Jurkat, Clone E6-1 (cell line): ENCODE measurements around the gene SNAPC2.
"Not testable (repeated sequence)": the region's sequence is repeated elsewhere in the genome, so short reads cannot be mapped to it uniquely, and the experiment has no call there.

ENCODE experiments used
- DNase-seq: peaks from one replicate; pipeline ENCODE4 v3.0.0-alpha.2; 2011; ENCODE audit warnings: low read depth, low spot score
- H3K4me3 ChIP-seq: 2 replicates; pipeline ENCODE4 v1.5.1; 2011; ENCODE audit warnings: mild to moderate bottlenecking, low read length, control low read depth, moderate library complexity

The SNAPC2 gene

DNA sequence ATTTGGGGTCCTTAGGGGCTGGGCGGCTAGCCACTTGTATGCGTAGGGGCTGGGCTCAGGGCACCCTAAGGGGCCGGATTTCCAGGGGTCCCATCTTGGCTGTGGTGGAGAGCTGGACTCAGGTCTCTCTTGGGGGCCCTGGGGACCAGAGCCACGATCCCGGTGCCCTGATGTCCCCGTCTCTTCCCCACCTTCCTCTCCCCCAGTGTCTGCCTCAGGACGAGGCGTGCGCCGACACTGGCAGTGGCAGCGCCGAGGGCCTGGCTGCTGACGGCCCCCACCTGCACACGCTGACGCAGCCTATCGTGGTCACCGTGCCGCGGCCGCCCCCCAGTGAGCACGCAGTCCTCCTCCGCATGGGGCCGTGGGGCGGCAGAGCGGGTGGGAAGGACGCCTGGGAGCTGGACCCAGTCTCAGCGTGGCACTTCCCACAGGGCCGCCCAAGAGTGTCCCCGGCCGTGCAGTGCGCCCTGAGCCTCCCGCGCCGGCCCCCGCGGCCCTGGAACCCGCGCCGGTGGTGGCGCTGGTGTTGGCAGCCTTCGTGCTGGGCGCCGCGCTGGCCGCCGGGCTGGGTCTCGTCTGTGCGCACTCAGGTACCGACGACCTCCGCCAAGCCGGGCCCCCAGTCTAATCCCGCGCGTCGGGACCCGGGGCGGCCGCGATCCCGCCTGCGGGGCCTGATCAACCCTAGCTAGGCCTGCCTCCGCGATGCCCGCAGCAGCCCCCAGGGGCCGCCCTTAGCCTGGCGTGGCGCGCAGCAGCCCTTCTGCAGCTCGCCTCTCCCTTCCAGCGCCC, 2.7 kb upstream of the SNAPC2 start:
- no peak overlapping the region for H3K4me3 ChIP-seq
- no peak for DNase-seq

DNA sequence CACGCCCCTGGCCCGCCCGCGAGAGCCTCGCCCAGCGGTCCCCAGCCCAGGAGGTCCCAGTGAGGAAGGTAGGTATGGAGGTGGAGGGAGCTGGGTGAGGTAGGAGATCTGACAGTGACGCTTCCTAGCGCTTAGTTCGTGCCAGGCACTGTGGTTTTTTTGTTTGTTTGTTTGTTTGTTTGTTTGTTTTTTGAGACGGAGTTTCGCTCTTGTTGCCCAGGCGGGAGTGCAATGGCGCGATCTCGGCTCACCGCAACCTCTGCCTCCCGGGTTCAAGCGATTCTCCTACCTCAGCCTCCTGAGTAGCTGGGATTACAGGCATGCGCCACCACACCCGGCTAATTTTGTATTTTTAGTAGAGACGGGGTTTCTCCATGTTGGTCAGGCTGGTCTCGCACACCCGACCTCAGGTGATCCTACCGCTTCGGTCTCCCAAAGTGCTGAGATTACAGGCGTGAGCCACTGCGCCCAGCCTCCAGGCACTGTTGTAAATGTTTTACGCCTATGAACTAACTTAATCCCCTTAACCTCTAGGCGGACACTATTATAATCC, 2.0 kb upstream of the SNAPC2 start:
- DNase-seq, H3K4me3 ChIP-seq: not testable (repeated sequence)

DNA sequence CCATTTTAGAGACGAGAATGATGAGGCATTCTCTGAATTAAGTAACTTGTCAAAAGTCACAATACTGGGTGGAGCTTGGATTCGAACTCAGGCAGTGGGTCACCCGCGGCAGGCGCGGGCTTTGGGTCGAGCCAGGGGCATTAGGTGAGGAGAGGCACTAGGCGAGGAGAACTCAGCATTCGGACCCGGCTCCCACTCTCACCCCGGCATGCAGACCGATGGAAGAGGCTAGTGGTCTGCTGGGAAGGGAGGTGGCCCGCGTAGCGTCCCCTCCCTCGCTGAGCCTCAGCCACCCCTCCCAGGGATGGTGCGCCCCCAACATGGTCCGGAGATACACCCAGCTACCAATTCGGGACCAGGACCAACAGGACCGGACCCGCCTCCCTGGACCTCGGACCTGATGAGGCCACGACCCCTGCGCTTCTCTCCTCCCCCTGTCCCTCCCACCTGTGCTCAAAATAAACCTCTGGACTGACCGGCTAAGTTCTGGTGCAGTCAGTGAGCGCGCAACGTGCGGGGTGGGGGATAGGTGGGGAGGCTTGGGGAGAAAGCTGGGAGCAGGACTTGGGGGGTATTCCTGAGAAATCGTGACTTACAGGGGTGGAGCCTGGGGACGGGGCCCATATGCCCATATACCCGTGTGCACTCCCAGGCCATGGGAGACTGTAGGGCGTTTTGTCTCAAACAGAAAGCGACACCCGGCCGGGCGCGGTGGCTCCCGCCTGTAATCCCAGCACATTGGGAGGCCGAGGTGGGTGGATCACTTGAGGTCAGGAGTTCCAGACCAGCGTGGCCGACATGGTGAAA, 1.3 kb upstream of the SNAPC2 start:
- DNase-seq, result no peak

DNA sequence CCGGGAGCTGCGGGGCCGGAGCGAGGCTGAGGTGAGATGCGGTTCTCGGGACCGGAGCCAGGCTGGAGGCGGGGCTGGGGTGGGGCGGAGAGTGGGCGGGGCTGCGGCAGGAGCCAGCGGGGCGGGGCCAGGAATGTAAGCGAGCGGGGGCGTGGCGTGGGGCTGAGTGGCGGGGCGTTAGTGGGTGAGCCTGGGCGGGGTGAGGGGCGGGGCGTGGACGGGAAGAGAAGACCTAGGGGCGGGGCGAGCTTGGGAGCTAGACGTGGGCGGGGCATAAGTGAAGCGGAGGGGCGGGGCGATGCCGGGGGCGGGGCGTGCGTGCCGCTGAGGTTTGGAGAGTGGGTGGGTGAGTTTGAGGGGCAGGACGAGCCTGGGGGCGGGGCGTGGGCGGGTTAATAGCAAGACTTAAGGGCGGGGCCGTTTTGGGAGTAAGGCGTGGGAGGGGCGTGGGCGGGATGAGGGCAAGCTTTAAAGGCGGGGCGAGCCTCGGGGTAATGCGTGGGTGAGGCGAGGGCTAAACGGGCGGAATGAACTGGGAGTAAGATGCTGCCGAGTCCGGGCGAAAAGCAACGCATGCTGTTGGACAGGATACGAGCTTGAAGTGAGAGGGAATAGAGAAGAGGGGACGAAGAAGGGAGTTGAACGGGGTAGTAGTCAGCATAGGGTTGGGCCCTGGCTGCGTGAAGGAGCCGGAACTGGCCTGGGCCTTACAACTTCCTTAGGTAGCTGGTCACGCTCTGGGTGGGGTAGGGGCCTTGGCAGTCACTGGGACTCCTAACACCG, 572 bp downstream of the SNAPC2 start:
- H3K4me3 ChIP-seq, result peak overlapping the region; percentile 67
- peak; percentile 89 for DNase-seq

More for the DNA sequence above, 1.3 kb upstream of the SNAPC2 start:
- H3K4me3 ChIP-seq, result no peak overlapping the region

DNA sequence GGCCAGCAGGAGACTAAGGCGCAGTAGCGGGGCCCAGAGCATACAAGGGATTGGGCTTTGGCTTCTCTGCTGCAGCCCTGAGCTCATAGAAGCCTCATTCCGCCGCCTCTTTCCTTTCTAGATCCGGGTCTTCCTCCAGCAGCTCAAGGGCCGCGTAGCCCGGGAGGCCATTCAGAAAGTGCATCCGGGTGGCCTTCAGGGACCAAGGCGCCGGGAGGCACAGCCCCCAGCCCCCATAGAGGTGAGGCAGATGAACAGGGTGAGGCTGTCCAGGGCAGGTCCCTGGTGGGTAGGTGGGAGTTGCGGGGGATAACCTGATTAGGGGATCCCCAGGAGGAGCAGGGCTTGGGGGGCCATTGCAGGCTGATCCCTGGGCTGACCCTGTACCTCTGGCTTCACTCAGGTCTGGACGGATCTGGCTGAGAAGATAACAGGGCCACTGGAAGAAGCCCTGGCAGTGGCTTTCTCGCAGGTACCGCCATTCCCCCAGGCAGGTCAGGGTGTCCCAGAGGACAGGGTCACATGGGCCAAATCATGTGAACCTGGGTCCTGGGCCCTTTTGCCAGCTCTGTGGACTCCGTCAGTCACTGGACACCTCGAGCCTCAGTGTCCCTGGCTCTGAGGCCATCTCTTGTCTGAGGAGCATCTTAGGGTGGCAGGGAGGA, 1.3 kb downstream of the SNAPC2 start:
- DNase-seq, result no peak
- H3K4me3 ChIP-seq, result peak overlapping the region; percentile 55

- no peak for DNase-seq
- no peak overlapping the region for H3K4me3 ChIP-seq
Observed at GRCh38 chr19:7921967-7922835, 2.1 kb downstream of the SNAPC2 start.

GRCh38 chr19:7922836-7923195, 2.7 kb downstream of the SNAPC2 start:
- H3K4me3 ChIP-seq, result no peak overlapping the region
- DNase-seq, result no peak

- DNase-seq, result no peak
- no peak overlapping the region for H3K4me3 ChIP-seq
Observed at GRCh38 chr19:7923295-7924191, 3.4 kb downstream of the SNAPC2 start.

GRCh38 chr19:7924241-7924640, 4.1 kb downstream of the SNAPC2 start:
- no peak overlapping the region for H3K4me3 ChIP-seq
- DNase-seq, result no peak

DNA sequence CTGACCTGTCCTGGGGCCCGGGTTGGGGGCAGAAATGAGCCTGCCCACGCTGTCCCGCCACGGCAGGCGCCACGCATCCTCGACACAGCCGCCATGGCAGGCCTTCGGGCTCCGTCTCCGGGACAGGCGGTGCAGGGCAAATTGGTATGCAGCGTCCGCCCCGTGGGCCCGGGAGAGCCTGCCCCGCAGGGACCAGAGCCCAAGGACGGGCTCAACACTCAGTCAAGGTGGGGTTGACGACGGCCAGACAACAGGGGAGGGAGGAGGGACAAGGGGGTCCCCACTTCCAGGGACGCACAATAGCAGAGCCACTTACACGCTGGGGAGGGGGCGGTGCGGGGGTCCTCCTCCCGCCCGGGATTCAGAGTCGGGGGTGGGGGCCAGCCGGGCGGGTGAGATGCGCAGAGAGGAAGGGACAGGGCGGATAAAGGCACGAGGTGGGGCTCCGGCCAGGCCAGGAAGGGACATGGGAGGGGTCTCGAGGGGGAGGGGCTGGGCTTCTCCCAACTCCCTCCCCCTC, 4.6 kb downstream of the SNAPC2 start:
- no peak overlapping the region for H3K4me3 ChIP-seq
- DNase-seq, result no peak

- H3K4me3 ChIP-seq, result peak overlapping the region; percentile 33
- DNase-seq, result peak; percentile 69
Observed at GRCh38 chr19:7925171-7925851, 5.2 kb downstream of the SNAPC2 start.

GRCh38 chr19:7926021-7926726, 6.0 kb downstream of the SNAPC2 start, which contains the start of gene CTXN1:
CTXN1 (minus strand) TSS chr19:7926135; CDS start chr19:7925538, 597 bp downstream.
- DNase-seq, result no peak
- H3K4me3 ChIP-seq, result peak within 1 kb of the TSS; percentile 33

DNA sequence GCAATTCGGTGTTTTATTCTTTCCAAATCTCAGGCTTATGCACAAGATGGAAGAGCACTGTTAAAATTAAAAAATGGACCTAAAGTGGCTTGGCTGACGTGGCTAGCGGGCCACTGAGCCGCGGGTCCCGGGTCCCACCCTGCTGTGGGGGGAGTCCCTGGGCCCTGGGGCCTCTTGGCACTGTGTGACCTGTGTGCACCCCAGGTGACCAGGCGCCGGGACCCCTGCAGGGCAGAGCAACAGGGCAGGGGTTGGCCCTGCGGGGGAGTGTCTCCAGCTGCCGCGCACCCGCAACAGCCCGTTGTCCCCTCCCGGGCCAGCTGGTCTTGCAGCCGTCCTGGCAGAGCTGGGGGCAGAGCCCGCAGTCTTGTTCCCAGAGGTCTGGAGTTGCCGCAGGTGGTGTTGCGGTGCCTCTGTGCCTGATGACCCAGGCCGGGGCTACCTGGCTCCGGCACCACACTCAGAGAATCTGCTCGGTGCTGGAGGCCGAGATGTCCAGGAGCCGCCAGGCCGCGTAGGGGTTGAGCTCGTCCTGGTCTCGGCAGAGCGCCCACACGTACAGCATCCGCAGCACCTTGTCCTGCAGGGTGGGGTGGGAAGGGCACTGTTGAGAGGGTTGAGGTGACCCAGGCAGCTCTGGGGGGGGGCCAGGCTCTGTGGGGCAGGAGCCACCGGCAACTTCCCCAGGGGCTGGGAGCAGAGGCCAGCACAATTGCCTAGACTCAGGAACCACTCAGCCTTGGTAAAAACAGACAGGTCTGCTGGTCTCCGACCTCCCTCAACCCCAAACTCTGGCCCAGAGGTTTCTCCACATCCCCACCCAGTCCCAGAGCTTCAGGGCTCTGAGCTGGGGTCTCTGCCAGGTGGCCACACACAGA, 6.8 kb downstream of the SNAPC2 start:
- no peak for DNase-seq

GRCh38 chr19:7927605-7928333, 7.6 kb downstream of the SNAPC2 start:
- no peak for DNase-seq

More for the DNA sequence above, 6.8 kb downstream of the SNAPC2 start:
- no peak overlapping the region for H3K4me3 ChIP-seq

More at GRCh38 chr19:7927605-7928333, 7.6 kb downstream of the SNAPC2 start:
- no peak overlapping the region for H3K4me3 ChIP-seq
